ELF-1 (cell line): ENCODE results near the gene PSMA7.

Experiments
- DNase-seq: peaks from one replicate; pipeline ENCODE4 v3.0.0-alpha.2; 2016; ENCODE audit warnings: low read depth, low spot score

The PSMA7 gene

GRCh38 chr20:62137478-62138203 lies 5.6 kb downstream of the PSMA7 start:
- DNase-seq: no peak

GRCh38 chr20:62137092-62137384 lies 6.2 kb downstream of the PSMA7 start:
- no peak for DNase-seq

GRCh38 chr20:62136283-62137091 lies 6.7 kb downstream of the PSMA7 start:
- DNase-seq: peak; percentile 73

- DNase-seq: no peak
Observed at GRCh38 chr20:62135573-62136266, 7.5 kb downstream of the PSMA7 start.

- DNase-seq: no peak
Observed at GRCh38 chr20:62134735-62135231, 8.4 kb downstream of the PSMA7 start.

GRCh38 chr20:62133864-62134263 lies 9.3 kb downstream of the PSMA7 start:
- DNase-seq: no peak

GRCh38 chr20:62133051-62133845 lies 9.9 kb downstream of the PSMA7 start:
- DNase-seq: no peak

- DNase-seq: no peak
Observed at GRCh38 chr20:62132421-62132820, 10.8 kb downstream of the PSMA7 start.

- DNase-seq: no peak
Observed at GRCh38 chr20:62131560-62132320, 11.5 kb downstream of the PSMA7 start.

- DNase-seq: no peak
Observed at GRCh38 chr20:62129731-62130531, 13.3 kb downstream of the PSMA7 start.

GRCh38 chr20:62128502-62128901 lies 14.7 kb downstream of the PSMA7 start:
- DNase-seq: no peak

GRCh38 chr20:62127799-62128198 lies 15.4 kb downstream of the PSMA7 start:
- DNase-seq: no peak

- DNase-seq: no peak
Observed at GRCh38 chr20:62126141-62126540, 17.1 kb downstream of the PSMA7 start.

GRCh38 chr20:62123450-62124118 lies 19.6 kb downstream of the PSMA7 start:
- DNase-seq: peak; percentile 41

- DNase-seq: peak; percentile 31
Observed at GRCh38 chr20:62122654-62123449, 20.3 kb downstream of the PSMA7 start.

- peak; percentile 97 for DNase-seq
Observed at GRCh38 chr20:62121776-62122653, 21.2 kb downstream of the PSMA7 start, which contains the start of gene LSM14B. LSM14B (plus strand) TSS chr20:62122475; CDS start chr20:62122667, 192 bp downstream.

GRCh38 chr20:62120990-62121775 lies 22.0 kb downstream of the PSMA7 start:
- DNase-seq: no peak
